ENCODE measurements around the gene LRP3.

LRP3 gene

GRCh38 chr19:33240181-33240771 lies 46.1 kb downstream of the LRP3 start:
- H3K27me3 ChIP-seq (ENCODE audit: insufficient read depth, poor library complexity, severe bottlenecking) = no peaks in the 10 kb centered on the region
- H3K27ac ChIP-seq (replicated peaks) = no peak overlapping the region
- TF ChIP-seq GABPA (IDR thresholded peaks at IDR 0.05; ENCODE audit: low read depth) (no peak), POLR2AphosphoS5 (IDR thresholded peaks at IDR 0.05; ENCODE audit: low read depth) (no peak), CTCF (IDR thresholded peaks at IDR 0.05; ENCODE audit: insufficient read depth, low read length) (no peak), REST (IDR thresholded peaks at IDR 0.05; ENCODE audit: insufficient replicate concordance, low read depth) (no peak), SPI1 (IDR thresholded peaks at IDR 0.05; ENCODE audit: borderline replicate concordance, low read depth) (no peak)
- DNase-seq (ENCODE audit: low read depth in 1 of 2, low spot score in 1 of 2) = no peak
- no peak overlapping the region for H3K4me3 ChIP-seq (replicated peaks; ENCODE audit: insufficient read depth, low read length)

GRCh38 chr19:33241091-33241529 lies 47.0 kb downstream of the LRP3 start:
- DNase-seq (ENCODE audit: low read depth in 1 of 2, low spot score in 1 of 2) = no peak
- Histone ChIP-seq H3K4me3 (replicated peaks; ENCODE audit: insufficient read depth, low read length) (no peak overlapping the region), H3K27me3 (ENCODE audit: insufficient read depth, poor library complexity, severe bottlenecking) (no peaks in the 10 kb centered on the region)

More at GRCh38 chr19:33241091-33241529, 47.0 kb downstream of the LRP3 start:
- no peak overlapping the region for H3K27ac ChIP-seq (replicated peaks)
- TF ChIP-seq REST (IDR thresholded peaks at IDR 0.05; ENCODE audit: insufficient replicate concordance, low read depth) (no peak), GABPA (IDR thresholded peaks at IDR 0.05; ENCODE audit: low read depth) (no peak), CTCF (IDR thresholded peaks at IDR 0.05; ENCODE audit: insufficient read depth, low read length) (no peak), POLR2AphosphoS5 (IDR thresholded peaks at IDR 0.05; ENCODE audit: low read depth) (no peak), SPI1 (IDR thresholded peaks at IDR 0.05; ENCODE audit: borderline replicate concordance, low read depth) (no peak)

Data from HL-60 (cell line).